T-cell (primary cell): Measurements from ENCODE around the gene TCF23. TPM values are rescaled to one million over a fixed set of nuclear protein-coding genes. Genes with fewer than 3 reads are reported as not detected.

Source experiments
- ATAC-seq, 4 experiments: fragments of 200-7000 bp in 3 of 4; fragments of 150-1000 bp in 1 of 4; cut with Tn5 transposase; replicated peaks in 1 of 4; 1 replicate in 3 of 4; 2 replicates in 1 of 4; pipeline ENCODE4 v1.10.0; 2021; ENCODE audit warnings: moderate library complexity in 3 of 4, mild to moderate bottlenecking in 2 of 4, moderate number of reproducible peaks in 1 of 4
- CTCF ChIA-PET, 2 donors: fragments of 300-600 bp; sonication (Branson Sonifier 250); formaldehyde crosslinking; loops; one replicate each; lab custom pipeline; 2022; ENCODE audit warnings: antibody characterized with exemption in 2 of 2; lab: Charles Lee
- POLR2A ChIA-PET, 2 donors: fragments of 300-600 bp; sonication (Branson Sonifier 250); formaldehyde crosslinking; loops; one replicate each; lab custom pipeline; 2022; ENCODE audit warnings: antibody characterized with exemption in 2 of 2; lab: Charles Lee
- DNase-seq, 35 experiments: peaks; one replicate each; pipeline versions ENCODE4 v3.0.0 to v3.0.0-alpha.2; 2013 to 2023
- H3K27ac ChIP-seq: one replicate; pipeline ENCODE4 v1.5.1; 2013; ENCODE audit warnings: low read length
- H3K27me3 ChIP-seq, 2 experiments: replicated peaks in 1 of 2; 1 replicate in 1 of 2; 2 replicates in 1 of 2; pipeline versions ENCODE4 v1.6.1 to v1.7.0; 2013; ENCODE audit warnings: low read length in 1 of 2, mixed read lengths in 1 of 2; ENCODE audit not compliant: control insufficient read depth in 2 of 2, insufficient read depth in 2 of 2; ENCODE audit errors: extremely low read depth in 1 of 2
- H3K36me3 ChIP-seq, 2 donors: 1 replicate in 1 of 2; 2 replicates in 1 of 2; pipeline versions ENCODE4 v1.6.1 to v1.7.0; 2013; ENCODE audit warnings: low read length in 1 of 2; ENCODE audit not compliant: control insufficient read depth in 2 of 2, insufficient read depth in 1 of 2; ENCODE audit errors: extremely low read depth in 1 of 2
- H3K4me1 ChIP-seq, 2 experiments: 1 replicate in 1 of 2; 2 replicates in 1 of 2; pipeline versions ENCODE4 v1.6.1 to v1.7.0; 2013; ENCODE audit warnings: low read length in 2 of 2, mixed read lengths in 1 of 2; ENCODE audit not compliant: insufficient read depth in 2 of 2, control insufficient read depth in 1 of 2; ENCODE audit errors: extremely low read depth in 1 of 2
- H3K4me3 ChIP-seq, 2 donors: 1 replicate in 1 of 2; 2 replicates in 1 of 2; pipeline versions ENCODE4 v1.5.1 to v1.7.0; 2013; ENCODE audit warnings: mild to moderate bottlenecking in 2 of 2, low read length in 1 of 2, moderate library complexity in 1 of 2; ENCODE audit not compliant: control insufficient read depth in 1 of 2; ENCODE audit errors: extremely low read depth in 1 of 2
- H3K9me3 ChIP-seq: 2 replicates; pipeline ENCODE4 v1.7.0; 2013
- H3K27ac Mint-ChIP-seq, 2 donors: one replicate each; pipeline ENCODE4 v1.8.0; 2020 to 2021; ENCODE audit warnings: mild to moderate bottlenecking in 2 of 2, mixed read lengths in 2 of 2
- H3K27me3 Mint-ChIP-seq, 2 donors: one replicate each; pipeline ENCODE4 v1.8.0; 2021 to 2022; ENCODE audit warnings: mixed read lengths in 2 of 2
- H3K36me3 Mint-ChIP-seq: one replicate; pipeline ENCODE4 v1.8.0; 2021; ENCODE audit warnings: mixed read lengths
- H3K4me1 Mint-ChIP-seq, 3 donors: one replicate each; pipeline ENCODE4 v1.8.0; 2020 to 2022; ENCODE audit warnings: mixed read lengths in 3 of 3, mild to moderate bottlenecking in 1 of 3
- H3K4me3 Mint-ChIP-seq, 3 donors: one replicate each; pipeline ENCODE4 v1.8.0; 2020 to 2022; ENCODE audit warnings: mild to moderate bottlenecking in 3 of 3, mixed read lengths in 3 of 3, moderate library complexity in 3 of 3
- H3K9me3 Mint-ChIP-seq, 3 donors: one replicate each; pipeline ENCODE4 v1.8.0; 2020 to 2022; ENCODE audit warnings: mixed read lengths in 3 of 3
- WGBS: methylation state at CpG from one replicate; pipeline ENCODE4 v1.1.5; 2013; ENCODE audit warnings: missing lambda C conversion rate; ENCODE audit not compliant: insufficient coverage; 5-methylcytosine and 5-hydroxymethylcytosine counted together
- total RNA-seq, 35 experiments: library from RNA in 6 of 35; stranded (reverse) in 6 of 35; fragments of 120-200 nt in 1 of 35; gene quantifications; one replicate each; pipeline versions ENCODE4 v1.2.1 to v1.2.4 and lab custom pipeline; 2013 to 2026

TCF23 gene
- total RNA-seq, 5 donors from 2014 or later (not counting 1 experiment from before 2014, with no cell fraction given), result not detected

GRCh38 chr2:27205206-27205605 is 56.4 kb downstream of the TCF23 start:
- no peaks in the 10 kb centered on the region for H3K4me1 ChIP-seq
- H3K36me3 ChIP-seq, result peaks cover 12 to 74% of the 10 kb centered on the region in 2 donors
- no peaks in the 10 kb centered on the region for H3K9me3 ChIP-seq
- peaks cover 14 to 21% (median 17%) of the 10 kb centered on the region in 3 donors for H3K4me1 Mint-ChIP-seq
- WGBS, result over 99% methylated on average over 8 of the region's 8 CpGs
- ATAC-seq (no peak), DNase-seq (no peak)
- no peaks in the 10 kb centered on the region for H3K27me3 ChIP-seq
- no peaks in the 10 kb centered on the region for H3K9me3 Mint-ChIP-seq
- H3K4me3 ChIP-seq, result no peak overlapping the region
- no peaks in the 10 kb centered on the region for H3K27me3 Mint-ChIP-seq
- no peak overlapping the region for H3K4me3 Mint-ChIP-seq
- no peak overlapping the region for H3K27ac ChIP-seq
- no peak overlapping the region for H3K27ac Mint-ChIP-seq
- ChIA-PET POLR2A (no interaction called here), CTCF (no interaction called here)
- H3K36me3 Mint-ChIP-seq, result peaks cover 43% of the 10 kb centered on the region

GRCh38 chr2:27206346-27206745 is 57.5 kb downstream of the TCF23 start:
- Histone ChIP-seq H3K9me3 (no peaks in the 10 kb centered on the region), H3K36me3 (peaks cover 12 to 70% of the 10 kb centered on the region in 2 donors), H3K27me3 (no peaks in the 10 kb centered on the region), H3K4me3 (no peak overlapping the region), H3K27ac (no peak overlapping the region), H3K4me1 (peaks cover 0 to 5% of the 10 kb centered on the region in 2 experiments)
- POLR2A ChIA-PET, result no interaction called here
- CTCF ChIA-PET, result no interaction called here
- Mint-ChIP-seq H3K27ac (no peak overlapping the region), H3K27me3 (no peaks in the 10 kb centered on the region), H3K9me3 (no peaks in the 10 kb centered on the region), H3K36me3 (peaks cover 40% of the 10 kb centered on the region), H3K4me1 (peaks cover 14 to 25% (median 22%) of the 10 kb centered on the region in 3 donors), H3K4me3 (no peak overlapping the region)
- no peak for DNase-seq
- no peak for ATAC-seq
- WGBS, result 100% methylated on average over 2 of the region's 6 CpGs

Other genes with a start within 250 kb of the TCF23 start
- gene MAPRE3, start 178.4 kb upstream of the TCF23 start, total RNA-seq, result 1 to 10 TPM; 4.0 to 5.1 (median 4.7) TPM
- gene TMEM214, start 116.0 kb upstream of the TCF23 start, total RNA-seq, result 10 to 100 TPM; 37.6 to 84.5 (median 71.6) TPM
- 10 to 100 TPM in 3 of 5 donors, 1 to 10 TPM in 2; 9.5 to 13.3 (median 11.2) TPM for gene AGBL5, start 97.3 kb upstream of the TCF23 start, total RNA-seq
- gene OST4, start 77.3 kb upstream of the TCF23 start, total RNA-seq, result 100 to 1,000 TPM; 217 to 292 (median 236) TPM
- gene EMILIN1, start 70.4 kb upstream of the TCF23 start, total RNA-seq, result 1 to 10 TPM in 1 of 5 donors, under 1 TPM in 4; 0.28 to 1.1 (median 0.85) TPM
- gene KHK, start 62.2 kb upstream of the TCF23 start, total RNA-seq, result 1 to 10 TPM; 3.7 to 9.1 (median 6.7) TPM
- gene CGREF1, start 29.9 kb upstream of the TCF23 start, total RNA-seq, result 1 to 10 TPM in 1 of 5 donors, under 1 TPM in 3, not detected in 1; 0.21 to 1.1 (median 0.34) TPM
- gene ABHD1, start 25.2 kb upstream of the TCF23 start, total RNA-seq, result 1 to 10 TPM in 3 of 5 donors, under 1 TPM in 2; 0.66 to 1.4 (median 1.2) TPM
- gene PREB, start 14.4 kb upstream of the TCF23 start, total RNA-seq, result 10 to 100 TPM; 23.3 to 62.2 (median 59.9) TPM
- gene PRR30, start 9.6 kb upstream of the TCF23 start, total RNA-seq, result not detected
- gene ATRAID, start 63.0 kb downstream of the TCF23 start, total RNA-seq, result 100 to 1,000 TPM in 2 of 5 donors, 10 to 100 TPM in 3; 78.9 to 106 (median 96.0) TPM
- 100 to 1,000 TPM in 2 of 5 donors, 10 to 100 TPM in 3; 37.5 to 214 (median 43.0) TPM for gene SLC5A6, start 63.3 kb downstream of the TCF23 start, total RNA-seq
- 10 to 100 TPM; 38.5 to 78.2 (median 65.4) TPM for gene CAD, start 68.4 kb downstream of the TCF23 start, total RNA-seq
- gene SLC30A3, start 114.0 kb downstream of the TCF23 start, total RNA-seq, result under 1 TPM in 2 of 5 donors, not detected in 3; 0.06 to 0.26 TPM
- not detected for gene DNAJC5G, start 126.4 kb downstream of the TCF23 start, total RNA-seq
- gene TRIM54, start 133.4 kb downstream of the TCF23 start, total RNA-seq, result not detected
- 1 to 10 TPM; 1.8 to 7.8 (median 4.2) TPM for gene UCN, start 159.4 kb downstream of the TCF23 start, total RNA-seq
- gene MPV17, start 174.1 kb downstream of the TCF23 start, total RNA-seq, result 10 to 100 TPM; 64.5 to 99.1 (median 93.6) TPM
- gene GTF3C2, start 207.8 kb downstream of the TCF23 start, total RNA-seq, result 10 to 100 TPM; 69.8 to 89.9 (median 82.1) TPM
- 10 to 100 TPM; 35.6 to 50.3 (median 40.5) TPM for gene EIF2B4, start 221.3 kb downstream of the TCF23 start, total RNA-seq
- gene SNX17, start 221.6 kb downstream of the TCF23 start, total RNA-seq, result 100 to 1,000 TPM in 3 of 5 donors, 10 to 100 TPM in 2; 77.9 to 130 (median 121) TPM
- 10 to 100 TPM; 20.6 to 27.0 (median 21.9) TPM for gene ZNF513, start 231.7 kb downstream of the TCF23 start, total RNA-seq